SK-N-SH treated with all-trans-retinoic acid at 6 μM for 48 hours (cell line): Measurements from ENCODE around the gene OR8D2.

Source experiments
- ZNF565 ChIP-seq: fragments of 450-650 bp; formaldehyde crosslinking; conservative IDR thresholded peaks from 2 replicates; pipeline ENCODE4 v1.5.0; 2020; ENCODE audit warnings: low read depth, mild to moderate bottlenecking, moderate library complexity
- TF ChIP-seq, protein P1 (sequence below): fragments of 250-450 bp; sonication (Bioruptor Pico); IDR thresholded peaks from 2 replicates; pipeline ENCODE4 v1.8.0; 2020; ENCODE audit warnings: mild to moderate bottlenecking, moderate library complexity, borderline replicate concordance

DNA sequence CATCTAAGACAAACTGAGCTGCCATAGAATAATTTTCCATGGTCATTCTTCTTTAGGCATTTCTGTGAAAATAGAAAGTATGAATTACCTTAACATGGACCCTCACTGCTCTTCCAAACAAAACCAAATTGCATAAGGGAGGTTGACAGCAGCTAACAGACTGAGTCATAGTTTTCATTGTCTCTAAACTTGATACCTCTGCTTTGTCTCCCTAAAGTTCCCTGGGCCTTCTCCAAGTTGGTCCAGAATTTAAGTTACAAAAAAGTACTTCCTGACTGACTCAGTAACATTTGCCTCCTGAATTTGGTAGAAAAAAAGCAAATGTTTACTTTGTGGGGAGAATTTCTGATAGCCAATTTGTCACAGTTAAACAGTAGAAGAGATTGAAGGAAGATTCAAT, 9.3 kb downstream of the OR8D2 start:
- TF ChIP-seq, protein P1, sequence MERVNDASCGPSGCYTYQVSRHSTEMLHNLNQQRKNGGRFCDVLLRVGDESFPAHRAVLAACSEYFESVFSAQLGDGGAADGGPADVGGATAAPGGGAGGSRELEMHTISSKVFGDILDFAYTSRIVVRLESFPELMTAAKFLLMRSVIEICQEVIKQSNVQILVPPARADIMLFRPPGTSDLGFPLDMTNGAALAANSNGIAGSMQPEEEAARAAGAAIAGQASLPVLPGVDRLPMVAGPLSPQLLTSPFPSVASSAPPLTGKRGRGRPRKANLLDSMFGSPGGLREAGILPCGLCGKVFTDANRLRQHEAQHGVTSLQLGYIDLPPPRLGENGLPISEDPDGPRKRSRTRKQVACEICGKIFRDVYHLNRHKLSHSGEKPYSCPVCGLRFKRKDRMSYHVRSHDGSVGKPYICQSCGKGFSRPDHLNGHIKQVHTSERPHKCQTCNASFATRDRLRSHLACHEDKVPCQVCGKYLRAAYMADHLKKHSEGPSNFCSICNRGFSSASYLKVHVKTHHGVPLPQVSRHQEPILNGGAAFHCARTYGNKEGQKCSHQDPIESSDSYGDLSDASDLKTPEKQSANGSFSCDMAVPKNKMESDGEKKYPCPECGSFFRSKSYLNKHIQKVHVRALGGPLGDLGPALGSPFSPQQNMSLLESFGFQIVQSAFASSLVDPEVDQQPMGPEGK (CRISPR knock-in tag): no peak
- no peak for TF ChIP-seq ZNF565
